Measurements from ENCODE around the gene ZBTB24. TPM values are rescaled to one million over a fixed set of nuclear protein-coding genes. Genes with fewer than 3 reads are reported as not detected.

Gene ZBTB24
- total RNA-seq, 3 donors from 2014 or later (not counting 1 experiment from before 2014, with no cell fraction given) = 6.7 to 10.6 (median 8.6) TPM

DNA sequence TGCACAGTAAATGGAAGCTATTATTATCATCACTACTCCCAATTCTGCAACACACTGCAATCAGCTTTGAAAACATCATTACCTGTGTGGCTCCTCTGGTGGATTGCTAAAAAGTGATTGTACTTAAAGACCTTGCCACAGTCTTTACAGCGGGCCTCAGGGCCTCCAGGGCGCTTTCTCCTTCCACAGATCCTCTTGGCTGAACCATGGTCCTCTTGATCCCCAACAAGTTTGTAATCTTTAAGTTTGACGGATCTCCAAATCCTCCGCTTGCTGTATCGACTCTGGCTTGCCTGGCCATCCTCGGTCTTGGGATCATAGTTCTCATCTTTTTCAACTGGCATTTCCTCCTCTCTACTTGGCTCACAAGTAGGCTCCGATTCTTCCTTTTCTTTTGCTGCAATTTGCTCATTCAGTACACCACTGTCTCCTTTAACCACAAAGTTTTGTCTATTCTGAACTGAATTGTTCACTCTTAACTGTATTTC is 2.0 kb downstream of the ZBTB24 start:
- DNase-seq = no peak
- H3K4me3 ChIP-seq (ENCODE audit: low read length) = no peak overlapping the region
- peaks cover 25% of the 10 kb centered on the region for H3K36me3 ChIP-seq (ENCODE audit: control insufficient read depth, insufficient read depth, low read length)
- no peaks in the 10 kb centered on the region for H3K9me3 ChIP-seq (ENCODE audit: control insufficient read depth, insufficient read depth, low read length)
- no peaks in the 10 kb centered on the region for H3K27me3 ChIP-seq (ENCODE audit: control insufficient read depth, insufficient read depth, low read length)
- 96% methylated on average over 7 of the region's 7 CpGs for WGBS (ENCODE audit: insufficient coverage)
- peaks cover 40% of the 10 kb centered on the region for H3K4me1 ChIP-seq (ENCODE audit: control insufficient read depth, insufficient read depth, low read length)
- no peak for TF ChIP-seq CTCF (IDR thresholded peaks at IDR 0.05)
- peak overlapping the region; percentile 49 for H3K4me3 Mint-ChIP-seq
- no peak for ATAC-seq
- no peaks in the 10 kb centered on the region for H3K27me3 Mint-ChIP-seq (ENCODE audit: low read depth in 2 of 2)
- peak overlapping the region in 1 of 2 donors; percentile 4 for H3K27ac Mint-ChIP-seq
- no peaks in the 10 kb centered on the region for H3K9me3 Mint-ChIP-seq
- H3K4me1 Mint-ChIP-seq = peaks cover 58 to 67% of the 10 kb centered on the region in 2 donors
- intact Hi-C loops (cut with micrococcal nuclease) = no loop called here
- no peak overlapping the region for H3K27ac ChIP-seq (ENCODE audit: low read length)
- H3K36me3 Mint-ChIP-seq = peaks cover 25% of the 10 kb centered on the region

GRCh38 chr6:109478841-109479624 is 4.0 kb downstream of the ZBTB24 start:
- DNase-seq (peak in 1 of 2 donors; percentile 65), ATAC-seq (no peak)
- H3K36me3 ChIP-seq (ENCODE audit: control insufficient read depth, insufficient read depth, low read length) = peaks cover 41% of the 10 kb centered on the region
- Mint-ChIP-seq H3K27ac (peak overlapping the region; percentile 18 to 43), H3K36me3 (peaks cover 36% of the 10 kb centered on the region), H3K27me3 (ENCODE audit: low read depth in 2 of 2) (no peaks in the 10 kb centered on the region), H3K9me3 (no peaks in the 10 kb centered on the region), H3K4me1 (peaks cover 70 to 72% of the 10 kb centered on the region in 2 donors), H3K4me3 (peak overlapping the region; percentile 85)
- no peaks in the 10 kb centered on the region for H3K27me3 ChIP-seq (ENCODE audit: control insufficient read depth, insufficient read depth, low read length)
- peaks cover 40% of the 10 kb centered on the region for H3K4me1 ChIP-seq (ENCODE audit: control insufficient read depth, insufficient read depth, low read length)
- WGBS (ENCODE audit: insufficient coverage) = 86% methylated on average over 5 of the region's 5 CpGs
- H3K9me3 ChIP-seq (ENCODE audit: control insufficient read depth, insufficient read depth, low read length) = no peaks in the 10 kb centered on the region
- H3K4me3 ChIP-seq (ENCODE audit: low read length) = no peak overlapping the region
- TF ChIP-seq CTCF (IDR thresholded peaks at IDR 0.05) = no peak
- intact Hi-C loops (cut with micrococcal nuclease) = no loop called here
- H3K27ac ChIP-seq (ENCODE audit: low read length) = no peak overlapping the region

DNA sequence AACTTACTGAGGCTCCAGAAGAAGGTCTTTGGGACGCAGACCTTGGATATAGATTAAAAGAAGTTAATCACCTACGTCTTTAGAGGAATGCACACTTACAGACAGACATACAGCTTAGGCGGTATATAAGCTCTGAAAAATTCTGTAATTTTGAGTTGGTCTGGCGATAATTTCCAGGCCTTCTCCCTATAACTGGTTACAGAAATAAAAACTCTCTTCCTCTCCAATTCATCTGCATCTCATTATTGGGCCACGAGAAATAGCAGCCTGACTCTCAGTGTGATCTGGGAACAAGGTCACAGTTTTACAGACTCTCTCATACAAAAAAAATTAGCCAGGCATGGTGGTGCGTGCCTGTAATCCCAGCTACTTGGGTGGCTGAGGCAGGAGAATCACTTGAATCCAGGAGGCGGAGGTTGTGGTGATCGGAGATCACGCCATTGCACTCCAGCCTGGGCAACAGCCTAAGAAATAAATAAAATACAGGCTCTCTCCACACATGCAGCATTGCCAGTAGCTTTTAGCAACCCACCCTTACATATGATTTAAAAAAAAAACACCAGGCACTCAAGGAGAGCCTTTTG is 4.7 kb downstream of the ZBTB24 start:
- ATAC-seq (no peak), DNase-seq (no peak)
- peaks cover 46% of the 10 kb centered on the region for H3K36me3 ChIP-seq (ENCODE audit: control insufficient read depth, insufficient read depth, low read length)
- H3K36me3 Mint-ChIP-seq = peaks cover 40% of the 10 kb centered on the region
- peak overlapping the region; percentile 85 for H3K4me3 Mint-ChIP-seq
- H3K4me1 ChIP-seq (ENCODE audit: control insufficient read depth, insufficient read depth, low read length) = peaks cover 40% of the 10 kb centered on the region
- peak overlapping the region; percentile 18 to 43 for H3K27ac Mint-ChIP-seq
- H3K9me3 Mint-ChIP-seq = no peaks in the 10 kb centered on the region
- H3K4me1 Mint-ChIP-seq = peaks cover 70% of the 10 kb centered on the region in 2 donors
- no peaks in the 10 kb centered on the region for H3K9me3 ChIP-seq (ENCODE audit: control insufficient read depth, insufficient read depth, low read length)
- intact Hi-C loops (cut with micrococcal nuclease) = no loop called here
- WGBS (ENCODE audit: insufficient coverage) = 90% methylated on average over 7 of the region's 9 CpGs
- TF ChIP-seq CTCF (IDR thresholded peaks at IDR 0.05) = no peak
- no peak overlapping the region for H3K4me3 ChIP-seq (ENCODE audit: low read length)
- H3K27ac ChIP-seq (ENCODE audit: low read length) = no peak overlapping the region
- H3K27me3 Mint-ChIP-seq (ENCODE audit: low read depth in 2 of 2) = no peaks in the 10 kb centered on the region
- H3K27me3 ChIP-seq (ENCODE audit: control insufficient read depth, insufficient read depth, low read length) = no peaks in the 10 kb centered on the region

Data from natural killer cell (primary cell).